Endometrial microvascular endothelial cells (primary cell): ENCODE data around the gene ACADS. TPM values are rescaled to one million over a fixed set of nuclear protein-coding genes. Genes with fewer than 3 reads are reported as not detected.

Source experiments
- in situ Hi-C: cut with HindIII; loops from 2 replicates; pipeline ENCODE4 v1.10.0; 2017; ENCODE audit warnings: low sequenced_read_pairs, low pct_unique_long_range_greater_than_20kb; ENCODE audit errors: inconsistent ontology term
- total RNA-seq: library from RNA; depleted of rRNA; stranded (reverse); fragments of >200 nt; gene quantifications from one replicate; pipeline ENCODE4 v1.2.3, GENCODE V29; 2015; ENCODE audit errors: inconsistent ontology term

Gene ACADS
- total RNA-seq, 1 donor from 2014 or later, result 29.7 TPM

DNA sequence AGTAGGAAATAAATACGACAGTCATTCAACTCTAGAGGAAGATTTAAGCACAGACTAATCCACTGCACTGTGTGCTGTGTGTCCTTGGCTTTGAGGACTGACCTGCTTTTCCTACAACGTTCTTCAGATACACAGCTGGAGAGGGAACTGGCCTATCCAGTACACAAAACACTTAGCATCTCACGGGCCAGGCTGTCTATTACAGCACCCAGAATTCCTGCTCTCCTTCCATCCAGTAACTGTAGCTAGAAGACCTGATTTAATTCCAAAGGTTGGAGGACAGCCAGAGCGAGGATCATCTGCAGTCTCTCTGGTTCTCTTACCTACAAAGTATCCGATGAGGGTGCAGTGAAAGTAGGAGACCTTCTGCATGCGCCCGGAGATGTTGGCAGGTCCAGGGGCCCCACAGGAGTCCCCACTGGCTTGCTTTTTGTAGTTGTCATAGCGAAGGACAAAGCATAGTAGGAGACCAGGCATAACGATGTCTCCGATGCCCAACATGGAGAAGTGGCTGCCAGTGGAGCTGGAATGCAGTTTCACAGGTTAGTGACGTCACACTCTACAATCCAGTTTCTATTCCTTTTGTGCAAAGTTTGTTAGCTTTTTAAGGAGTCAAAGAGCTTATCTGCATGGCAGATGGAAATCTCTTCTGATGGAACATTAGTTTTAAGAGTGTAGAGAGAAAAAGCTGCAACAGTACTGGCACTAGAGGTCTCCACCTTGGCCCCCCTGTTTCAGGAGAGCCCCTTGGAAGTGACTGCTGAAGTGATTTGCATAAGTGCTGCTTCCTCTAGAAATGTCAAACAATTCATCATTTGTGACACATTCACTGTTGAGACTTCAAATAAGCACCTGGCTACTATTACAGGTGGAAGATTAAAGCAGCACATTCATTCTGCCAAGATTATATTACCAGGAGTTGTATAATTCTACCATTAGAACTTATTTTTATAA lies 41.7 kb downstream of the ACADS start:
- in situ Hi-C loops, result no loop called here

DNA sequence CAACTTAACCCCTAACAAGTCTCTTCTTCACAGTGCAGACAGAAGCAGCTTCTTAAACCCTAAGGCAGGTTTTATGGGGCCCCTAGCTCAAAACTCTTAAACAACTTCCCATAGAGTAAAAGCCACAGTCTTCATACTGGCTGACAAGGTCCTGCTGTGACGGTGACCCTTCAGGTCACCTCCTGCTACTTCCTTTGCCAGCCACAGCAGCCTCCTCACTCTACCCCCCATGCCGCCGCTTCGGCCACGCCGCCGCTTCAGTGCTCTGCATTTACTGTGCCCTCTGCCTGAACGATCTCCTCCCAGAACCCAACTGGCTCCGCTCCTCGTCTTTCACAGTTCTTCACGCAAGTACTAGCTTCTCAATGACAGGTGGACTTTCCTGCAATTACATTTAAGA lies 45.5 kb downstream of the ACADS start:
- in situ Hi-C loops, result no loop called here

DNA sequence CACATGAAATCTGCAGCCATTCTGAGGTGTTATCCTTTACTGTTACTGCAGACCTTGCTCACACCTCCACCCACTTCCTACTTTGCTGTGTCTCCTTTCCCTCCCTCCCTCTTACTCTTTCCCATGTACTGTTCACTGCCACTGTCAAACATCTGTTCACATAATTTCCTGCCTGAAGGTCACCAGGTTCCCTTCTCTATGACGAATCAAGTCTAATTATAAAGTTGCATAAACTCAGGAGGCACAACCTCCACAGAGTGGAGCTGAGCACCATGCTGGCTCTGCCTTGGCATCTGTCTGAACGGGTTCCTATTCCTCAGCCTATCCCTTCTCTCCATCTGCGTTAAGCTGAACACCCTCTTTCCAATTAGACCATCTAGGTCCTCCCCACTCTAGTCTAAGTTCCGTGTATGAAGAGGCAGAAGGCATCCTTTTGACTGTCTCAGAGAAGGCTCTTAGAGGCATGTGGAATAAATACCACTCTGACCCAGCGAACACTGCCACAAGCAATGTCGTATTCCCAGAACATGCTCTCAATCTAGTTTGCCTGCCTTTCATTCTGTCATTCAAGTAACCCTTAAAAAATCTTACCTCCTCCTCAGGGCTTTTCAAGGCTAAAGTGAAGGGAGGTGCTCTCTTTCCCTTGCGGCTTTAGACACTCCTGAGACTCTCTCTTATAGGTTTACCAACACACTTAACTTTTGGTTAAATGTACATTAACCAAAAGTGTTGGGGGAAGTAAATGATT lies 48.7 kb downstream of the ACADS start:
- in situ Hi-C loops, result no loop called here

DNA sequence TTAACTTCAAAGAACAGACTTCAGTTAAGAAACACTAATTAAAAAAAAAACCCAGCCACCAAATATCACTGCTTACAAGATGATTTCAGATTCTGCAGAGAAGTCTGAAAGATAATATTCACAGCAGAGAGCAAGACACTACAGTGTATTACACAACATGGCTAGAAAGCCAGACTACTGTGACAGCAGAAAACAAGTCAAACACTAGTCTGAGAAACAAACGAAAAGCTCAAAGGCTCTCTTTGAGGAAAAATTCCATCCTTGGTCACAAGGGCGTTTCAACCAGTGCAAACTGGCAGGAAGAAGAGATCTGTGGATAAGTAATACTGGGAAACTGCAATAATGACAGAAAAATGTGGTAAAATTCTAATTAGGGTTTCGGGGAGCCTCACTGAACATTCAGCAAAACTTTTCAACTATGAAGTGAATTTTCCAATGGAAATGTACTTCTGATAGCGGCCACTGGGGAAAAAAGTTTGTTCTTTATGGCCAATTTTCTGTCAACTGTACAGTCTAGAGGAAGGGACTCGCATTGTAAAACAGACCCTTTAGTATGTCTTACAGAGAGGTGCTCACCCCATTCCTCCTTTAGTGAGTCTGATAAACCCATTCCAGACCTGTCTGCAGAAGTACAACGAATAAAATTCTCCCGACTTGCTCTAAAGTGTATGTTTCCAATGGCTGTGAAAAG lies 50.4 kb downstream of the ACADS start:
- in situ Hi-C loops, result no loop called here

DNA sequence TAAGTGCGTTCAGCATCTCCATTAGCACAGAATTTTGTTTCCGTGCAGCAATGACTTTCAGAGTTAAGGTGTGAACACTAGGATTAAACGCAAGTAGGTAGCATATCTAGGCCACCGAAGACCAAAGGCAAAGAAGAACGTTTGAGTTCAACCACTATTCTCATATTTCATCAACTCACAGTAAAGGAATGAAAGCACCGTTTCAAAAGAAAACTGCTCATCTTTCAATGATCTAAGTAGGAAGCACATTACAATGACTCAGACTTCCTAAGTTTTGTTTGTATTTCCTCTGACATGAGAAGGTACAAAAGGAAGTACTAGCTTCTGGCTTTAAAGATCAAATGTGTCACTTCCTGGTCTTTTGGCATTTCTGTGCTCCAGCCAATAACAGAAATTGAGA lies 57.6 kb downstream of the ACADS start:
- in situ Hi-C loops, result no loop called here

DNA sequence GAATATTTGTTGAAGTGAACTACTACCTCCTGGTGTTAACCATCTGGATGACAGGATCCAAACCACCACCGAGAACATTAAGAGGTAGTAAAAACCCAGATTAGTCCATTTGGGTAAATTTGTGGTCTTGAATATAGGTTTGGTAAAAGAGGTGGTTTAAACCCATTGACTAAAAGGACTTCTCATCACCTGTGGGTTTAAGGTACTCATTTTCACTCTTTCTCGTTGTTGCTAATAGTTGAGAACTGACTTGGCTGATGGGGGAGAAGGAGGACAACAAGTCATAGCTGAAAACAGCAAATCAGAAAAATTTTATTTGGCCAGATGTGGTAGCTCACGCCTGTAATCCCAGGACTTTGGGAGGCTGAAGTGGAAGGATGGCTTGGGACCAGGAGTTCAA lies 59.2 kb downstream of the ACADS start:
- in situ Hi-C loops, result no loop called here

DNA sequence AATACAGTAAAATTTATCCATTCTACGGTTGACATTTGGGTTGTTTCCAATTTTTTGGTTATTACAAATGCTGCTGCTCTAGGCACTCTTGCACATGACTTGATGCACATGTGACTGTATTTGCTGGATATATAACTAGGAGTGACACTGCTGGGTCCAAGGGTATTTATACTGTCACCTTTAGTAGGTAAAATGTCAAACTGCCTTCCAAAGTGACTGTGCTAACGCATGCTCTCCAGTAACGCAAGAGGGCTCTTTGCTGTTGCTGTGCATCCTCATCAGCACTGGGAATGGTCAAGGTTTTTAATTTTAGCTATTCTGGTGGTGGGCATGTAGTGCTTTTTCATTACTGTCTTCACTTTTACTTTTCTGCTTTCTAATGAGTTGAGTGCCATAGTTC lies 62.3 kb downstream of the ACADS start:
- in situ Hi-C loops, result no loop called here

Other genes starting within 250 kb of the ACADS start
- gene DYNLL1, start 229.7 kb upstream of the ACADS start, total RNA-seq, result 504 TPM
- 28.8 TPM for gene COQ5, start 196.7 kb upstream of the ACADS start, total RNA-seq
- gene RNF10, start 191.5 kb upstream of the ACADS start, total RNA-seq, result 119 TPM
- 51.4 TPM for gene POP5, start 144.4 kb upstream of the ACADS start, total RNA-seq
- not detected for gene CABP1, start 85.2 kb upstream of the ACADS start, total RNA-seq
- gene MLEC, start 38.7 kb upstream of the ACADS start, total RNA-seq, result 91.8 TPM
- 25.8 TPM for gene UNC119B, start 15.4 kb upstream of the ACADS start, total RNA-seq
- 14.1 TPM for gene SPPL3, start 178.5 kb downstream of the ACADS start, total RNA-seq